ENCODE data around the gene FAF2. TPM values are rescaled to one million over a fixed set of nuclear protein-coding genes. Genes with fewer than 3 reads are reported as not detected.

FAF2 gene
- total and polyA plus RNA-seq, 4 donors: 5.0 to 31.4 (median 18.9) TPM

DNA sequence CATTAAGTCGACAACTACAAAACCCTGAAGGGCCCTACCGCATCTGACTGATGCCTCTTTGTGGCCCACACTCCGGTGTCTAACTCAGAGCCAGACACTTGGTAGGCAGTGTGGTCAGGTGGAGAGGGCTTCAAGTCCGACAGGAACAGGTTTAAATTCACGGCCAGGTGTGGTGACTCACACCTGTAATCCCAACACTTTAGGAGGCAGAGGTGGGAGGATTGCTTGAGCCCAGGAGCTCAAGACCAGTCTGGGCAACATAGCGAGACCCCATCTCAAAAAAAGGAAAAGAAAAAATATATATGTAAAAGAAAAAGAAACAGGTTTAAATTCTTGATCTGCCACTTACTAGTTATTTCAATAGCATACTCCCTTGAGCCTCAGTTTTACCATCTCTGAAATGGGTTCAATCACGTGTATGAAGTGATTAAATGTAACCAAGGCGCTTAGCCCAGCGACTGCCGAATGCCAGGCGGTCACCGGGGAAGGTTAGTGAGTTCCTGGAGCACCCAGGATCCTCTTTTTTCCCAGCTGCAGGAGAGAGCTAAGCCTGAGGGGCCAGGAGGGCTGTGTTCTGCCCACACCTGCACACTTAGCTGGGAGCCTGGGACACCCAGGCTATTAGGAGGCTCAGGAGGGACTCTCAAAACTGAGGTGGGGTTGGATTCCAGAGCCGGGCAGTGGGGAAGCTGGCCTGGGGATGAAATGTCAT is 32.8 kb upstream of the FAF2 start:
- Histone ChIP-seq H3K27ac (ENCODE audit: low read depth in 1 of 2, low read length in 2 of 2) (peak overlapping the region in 1 of 2 donors; percentile 45), H3K36me3 (ENCODE audit: control insufficient read depth in 1 of 2, insufficient read depth in 2 of 2, low read length in 1 of 2) (no peaks in the 10 kb centered on the region), H3K4me3 (ENCODE audit: low read length in 2 of 2) (peak overlapping the region; percentile 91 to 98), H3K4me1 (ENCODE audit: control insufficient read depth in 1 of 2, insufficient read depth in 2 of 2, low read length in 2 of 2) (no peaks in the 10 kb centered on the region), H3K27me3 (ENCODE audit: control insufficient read depth in 1 of 2, insufficient read depth in 2 of 2, low read length in 1 of 2) (no peaks in the 10 kb centered on the region), H3K9me3 (ENCODE audit: control insufficient read depth, low read length) (no peaks in the 10 kb centered on the region)
- 54 to 57% methylated on average over 13 of the region's 13 CpGs for WGBS, 2 donors
- DNase-seq (no peak), ATAC-seq (ENCODE audit: low FRiP score) (peak; percentile 4)
- intact Hi-C loops (cut with DNase I): loop anchor here (10.0 kb wide), 3 partner anchors 119 to 239 kb away; partner anchors contain the start of genes RNF44 (in 2 of the 2) and TSPAN17 (in 1 of the 2)

DNA sequence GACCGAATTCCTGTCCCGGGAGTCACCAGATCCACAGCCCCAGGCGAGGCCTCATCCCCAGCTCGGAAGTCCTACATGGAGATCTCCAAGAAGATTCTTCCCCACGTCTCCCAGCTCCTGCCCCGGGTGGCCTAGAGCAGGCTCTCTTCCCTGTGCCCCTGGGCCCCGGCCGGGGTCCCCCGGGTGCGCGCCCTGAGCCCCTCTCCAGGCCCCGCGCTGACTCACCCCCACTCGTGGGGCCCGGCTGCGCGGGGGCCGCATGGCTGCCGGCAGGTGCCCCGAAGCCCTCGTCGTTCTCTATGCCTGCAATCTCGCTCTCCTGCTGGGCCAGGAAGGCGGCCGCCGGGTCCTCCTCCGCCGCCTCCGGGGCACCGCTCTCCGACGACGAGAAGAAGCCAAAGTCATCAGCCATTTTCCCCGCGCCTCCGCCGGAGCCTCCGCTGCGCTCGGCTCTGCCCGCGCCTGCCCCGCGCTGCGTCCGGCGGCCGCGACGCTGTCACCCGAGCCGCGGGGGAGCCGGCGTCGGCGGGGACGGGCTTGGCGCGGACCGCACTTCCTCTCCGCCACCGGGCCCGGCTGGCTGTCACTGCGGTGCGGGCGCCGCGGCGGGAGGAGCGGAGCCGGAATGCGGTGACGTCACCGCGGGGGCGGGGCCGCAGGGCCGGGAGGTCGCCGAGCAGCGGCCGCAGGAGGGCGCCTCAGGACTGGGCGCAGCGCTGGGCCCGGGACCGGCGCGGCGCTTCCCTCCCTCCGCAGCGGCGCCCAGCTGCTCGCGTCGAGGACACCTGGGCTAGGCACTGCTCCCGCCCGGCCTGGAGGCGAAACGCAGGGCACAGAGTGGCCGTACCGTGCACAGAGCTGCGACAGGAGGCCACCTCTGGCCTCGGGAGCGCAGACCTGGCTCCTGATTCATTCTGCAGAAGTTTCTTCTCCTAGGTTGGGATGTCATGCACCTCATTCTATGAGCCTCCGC is 31.9 kb upstream of the FAF2 start, which contains the start of gene CLTB:
CLTB (minus strand) TSS at position 588 of the 973 bp plus-strand sequence; CDS start at position 412, 176 bp downstream.
- ATAC-seq (ENCODE audit: low FRiP score) (peak; percentile 98), DNase-seq (peak; percentile 93 to 98)
- Histone ChIP-seq H3K9me3 (ENCODE audit: control insufficient read depth, low read length) (no peaks in the 10 kb centered on the region), H3K4me1 (ENCODE audit: control insufficient read depth in 1 of 2, insufficient read depth in 2 of 2, low read length in 2 of 2) (no peaks in the 10 kb centered on the region), H3K27ac (ENCODE audit: low read depth in 1 of 2, low read length in 2 of 2) (peak within 1 kb of the TSS; percentile 89 to 90), H3K36me3 (ENCODE audit: control insufficient read depth in 1 of 2, insufficient read depth in 2 of 2, low read length in 1 of 2) (no peaks in the 10 kb centered on the region), H3K27me3 (ENCODE audit: control insufficient read depth in 1 of 2, insufficient read depth in 2 of 2, low read length in 1 of 2) (no peaks in the 10 kb centered on the region), H3K4me3 (ENCODE audit: low read length in 2 of 2) (peak within 1 kb of the TSS; percentile 91 to 98)
- 1 to 2% methylated on average over 65 to 107 of the region's 107 CpGs for WGBS, 2 donors
- intact Hi-C loops (cut with DNase I): loop anchor here (1.0 to 10.0 kb wide), 5 partner anchors 31 to 239 kb away; partner anchors contain the start of genes RNF44 (in 2 of the 2), FAF2 (in 1 of the 2) and TSPAN17 (in 1 of the 2)

- DNase-seq (no peak), ATAC-seq (ENCODE audit: low FRiP score) (no peak)
- Histone ChIP-seq H3K4me1 (ENCODE audit: control insufficient read depth in 1 of 2, insufficient read depth in 2 of 2, low read length in 2 of 2) (no peaks in the 10 kb centered on the region), H3K9me3 (ENCODE audit: control insufficient read depth, low read length) (no peaks in the 10 kb centered on the region), H3K27me3 (ENCODE audit: control insufficient read depth in 1 of 2, insufficient read depth in 2 of 2, low read length in 1 of 2) (no peaks in the 10 kb centered on the region), H3K27ac (ENCODE audit: low read depth in 1 of 2, low read length in 2 of 2) (peak overlapping the region in 1 of 2 donors; percentile 32), H3K4me3 (ENCODE audit: low read length in 2 of 2) (no peak overlapping the region), H3K36me3 (ENCODE audit: control insufficient read depth in 1 of 2, insufficient read depth in 2 of 2, low read length in 1 of 2) (no peaks in the 10 kb centered on the region)
- intact Hi-C loops (cut with DNase I): loop anchor here (1.0 to 10.0 kb wide), 5 partner anchors 30 to 238 kb away; partner anchors contain the start of genes RNF44 (in 2 of the 2), FAF2 (in 1 of the 2) and TSPAN17 (in 1 of the 2)
- 11 to 12% methylated on average over 11 of the region's 11 CpGs for WGBS, 2 donors
Observed at GRCh38 chr5:176416965-176417364, 31.2 kb upstream of the FAF2 start.

DNA sequence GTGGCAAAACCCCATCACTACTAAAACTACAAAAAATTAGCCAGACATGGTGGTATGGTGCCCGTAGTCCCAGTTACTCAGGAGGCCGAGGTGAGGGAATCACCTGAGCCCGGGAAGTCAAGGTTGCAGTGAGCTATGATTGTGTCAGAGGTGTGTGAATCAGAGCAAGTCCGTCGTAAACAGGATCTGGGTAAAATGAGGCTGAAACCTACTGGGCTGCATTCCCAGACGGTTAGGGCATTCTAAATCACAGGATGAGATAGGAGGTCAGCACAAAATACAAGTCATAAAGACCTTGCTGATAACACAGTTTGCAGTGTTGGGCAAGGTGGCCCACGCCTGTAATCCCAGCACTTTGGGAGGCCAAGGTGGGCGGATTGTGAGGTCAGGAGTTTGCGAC is 29.9 kb upstream of the FAF2 start:
- Histone ChIP-seq H3K36me3 (ENCODE audit: control insufficient read depth in 1 of 2, insufficient read depth in 2 of 2, low read length in 1 of 2) (no peaks in the 10 kb centered on the region), H3K27me3 (ENCODE audit: control insufficient read depth in 1 of 2, insufficient read depth in 2 of 2, low read length in 1 of 2) (no peaks in the 10 kb centered on the region), H3K4me3 (ENCODE audit: low read length in 2 of 2) (no peak overlapping the region), H3K4me1 (ENCODE audit: control insufficient read depth in 1 of 2, insufficient read depth in 2 of 2, low read length in 2 of 2) (no peaks in the 10 kb centered on the region), H3K27ac (ENCODE audit: low read depth in 1 of 2, low read length in 2 of 2) (no peak overlapping the region), H3K9me3 (ENCODE audit: control insufficient read depth, low read length) (no peaks in the 10 kb centered on the region)
- WGBS, 2 donors: 77% methylated on average over 9 of the region's 9 CpGs
- intact Hi-C loops (cut with DNase I): loop anchor here (10.0 kb wide), 3 partner anchors 117 to 237 kb away; partner anchors contain the start of genes RNF44 (in 2 of the 2) and TSPAN17 (in 1 of the 2)
- DNase-seq (no peak), ATAC-seq (ENCODE audit: low FRiP score) (no peak)

DNA sequence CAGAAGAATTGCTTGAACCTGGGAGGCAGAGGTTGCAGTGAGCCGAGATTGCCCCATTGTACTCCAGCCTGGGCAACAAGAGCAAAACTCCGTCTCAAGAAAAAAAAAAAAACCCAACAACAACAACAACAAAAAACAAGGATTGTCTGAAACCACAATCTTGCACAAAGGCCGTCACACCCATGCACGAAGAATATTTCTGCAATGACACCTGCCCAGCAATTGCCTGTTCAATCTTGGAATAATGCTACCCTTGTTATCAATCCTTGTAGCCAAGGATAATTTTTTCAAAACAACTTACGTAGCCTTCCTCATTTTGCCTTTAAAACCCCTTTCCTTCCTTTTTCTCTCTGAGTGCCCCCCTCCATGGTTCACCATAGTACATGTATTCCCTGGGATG is 28.1 kb upstream of the FAF2 start:
- ATAC-seq (ENCODE audit: low FRiP score) (no peak), DNase-seq (no peak)
- Histone ChIP-seq H3K4me1 (ENCODE audit: control insufficient read depth in 1 of 2, insufficient read depth in 2 of 2, low read length in 2 of 2) (no peaks in the 10 kb centered on the region), H3K4me3 (ENCODE audit: low read length in 2 of 2) (no peak overlapping the region), H3K27me3 (ENCODE audit: control insufficient read depth in 1 of 2, insufficient read depth in 2 of 2, low read length in 1 of 2) (no peaks in the 10 kb centered on the region), H3K9me3 (ENCODE audit: control insufficient read depth, low read length) (no peaks in the 10 kb centered on the region), H3K36me3 (ENCODE audit: control insufficient read depth in 1 of 2, insufficient read depth in 2 of 2, low read length in 1 of 2) (no peaks in the 10 kb centered on the region), H3K27ac (ENCODE audit: low read depth in 1 of 2, low read length in 2 of 2) (no peak overlapping the region)
- 92 to 94% methylated on average over 5 of the region's 5 CpGs for WGBS, 2 donors
- intact Hi-C loops (cut with DNase I): no loop called here

DNA sequence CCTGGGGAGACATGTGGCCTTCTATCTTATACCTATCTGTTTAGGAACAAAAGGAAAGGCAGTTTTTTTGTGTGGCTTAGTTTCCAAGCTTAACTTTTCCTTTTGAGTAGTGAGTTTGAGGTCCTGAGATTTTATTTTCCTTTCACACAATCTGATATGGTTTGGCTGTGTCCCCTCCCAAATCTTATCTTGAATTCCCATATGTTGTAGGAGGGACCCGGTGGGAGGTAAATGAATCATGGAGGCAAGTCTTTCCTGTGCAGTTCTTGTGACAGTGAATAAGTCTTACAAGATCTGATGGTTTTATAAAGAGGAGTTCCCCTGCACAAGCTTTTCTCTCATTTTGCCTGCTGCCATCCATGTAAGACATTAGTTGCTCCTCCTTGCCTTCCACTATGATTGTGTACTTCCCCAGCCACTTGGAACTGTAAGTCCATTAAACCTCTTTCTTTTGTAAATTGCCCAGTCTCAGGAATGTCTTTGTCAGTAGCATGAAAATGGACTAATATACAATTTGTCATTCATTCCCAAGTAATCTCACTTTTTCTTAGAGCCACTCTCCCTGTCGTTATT is 27.1 kb upstream of the FAF2 start:
- Histone ChIP-seq H3K4me3 (ENCODE audit: low read length in 2 of 2) (no peak overlapping the region), H3K36me3 (ENCODE audit: control insufficient read depth in 1 of 2, insufficient read depth in 2 of 2, low read length in 1 of 2) (no peaks in the 10 kb centered on the region), H3K9me3 (ENCODE audit: control insufficient read depth, low read length) (no peaks in the 10 kb centered on the region), H3K4me1 (ENCODE audit: control insufficient read depth in 1 of 2, insufficient read depth in 2 of 2, low read length in 2 of 2) (no peaks in the 10 kb centered on the region), H3K27ac (ENCODE audit: low read depth in 1 of 2, low read length in 2 of 2) (no peak overlapping the region), H3K27me3 (ENCODE audit: control insufficient read depth in 1 of 2, insufficient read depth in 2 of 2, low read length in 1 of 2) (no peaks in the 10 kb centered on the region)
- intact Hi-C loops (cut with DNase I): no loop called here
- WGBS, 2 donors: 40 to 53% methylated on average over 2 of the region's 2 CpGs
- ATAC-seq (ENCODE audit: low FRiP score) (no peak), DNase-seq (no peak)

GRCh38 chr5:176424181-176424580 is 24.0 kb upstream of the FAF2 start:
- Histone ChIP-seq H3K27me3 (ENCODE audit: control insufficient read depth in 1 of 2, insufficient read depth in 2 of 2, low read length in 1 of 2) (no peaks in the 10 kb centered on the region), H3K9me3 (ENCODE audit: control insufficient read depth, low read length) (no peaks in the 10 kb centered on the region), H3K4me1 (ENCODE audit: control insufficient read depth in 1 of 2, insufficient read depth in 2 of 2, low read length in 2 of 2) (no peaks in the 10 kb centered on the region), H3K27ac (ENCODE audit: low read depth in 1 of 2, low read length in 2 of 2) (peak overlapping the region in 1 of 2 donors; percentile 21), H3K36me3 (ENCODE audit: control insufficient read depth in 1 of 2, insufficient read depth in 2 of 2, low read length in 1 of 2) (no peaks in the 10 kb centered on the region), H3K4me3 (ENCODE audit: low read length in 2 of 2) (no peak overlapping the region)
- WGBS, 2 donors: 3 to 8% methylated on average over 3 of the region's 3 CpGs
- ATAC-seq (ENCODE audit: low FRiP score): peak; percentile 52
- intact Hi-C loops (cut with DNase I): no loop called here
- no peak for DNase-seq

DNA sequence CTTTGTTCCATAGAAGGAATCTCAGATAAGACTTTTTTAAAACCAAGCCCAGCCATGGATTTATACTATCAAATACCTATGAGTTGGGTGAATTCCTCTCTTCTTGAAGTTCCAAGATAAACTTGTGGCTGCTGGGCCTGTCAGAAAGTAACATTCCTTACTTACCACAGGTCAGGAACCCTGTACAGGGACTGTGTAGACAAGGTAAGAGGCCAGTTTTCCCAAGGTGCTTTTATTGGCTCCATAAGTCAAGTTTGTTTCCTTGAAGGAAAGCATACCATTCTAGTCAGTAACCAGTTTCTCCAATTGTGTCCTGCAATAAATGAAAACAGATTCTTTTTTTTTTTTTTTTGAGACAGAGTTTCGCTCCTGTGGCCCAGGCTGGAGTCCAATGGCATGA is 23.0 kb upstream of the FAF2 start:
- no peaks in the 10 kb centered on the region for H3K27me3 ChIP-seq (ENCODE audit: control insufficient read depth in 1 of 2, insufficient read depth in 2 of 2, low read length in 1 of 2)
- no peak overlapping the region for H3K4me3 ChIP-seq (ENCODE audit: low read length in 2 of 2)
- intact Hi-C loops (cut with DNase I): no loop called here
- DNase-seq (no peak), ATAC-seq (ENCODE audit: low FRiP score) (no peak)
- H3K36me3 ChIP-seq (ENCODE audit: control insufficient read depth in 1 of 2, insufficient read depth in 2 of 2, low read length in 1 of 2): no peaks in the 10 kb centered on the region
- H3K4me1 ChIP-seq (ENCODE audit: control insufficient read depth in 1 of 2, insufficient read depth in 2 of 2, low read length in 2 of 2): no peaks in the 10 kb centered on the region
- no peaks in the 10 kb centered on the region for H3K9me3 ChIP-seq (ENCODE audit: control insufficient read depth, low read length)
- no peak overlapping the region for H3K27ac ChIP-seq (ENCODE audit: low read depth in 1 of 2, low read length in 2 of 2)
- WGBS, 2 donors: 0 to 5% methylated on average over 1 of the region's 1 CpG
